ENCODE results near the gene CELF2.

The CELF2 gene

DNA sequence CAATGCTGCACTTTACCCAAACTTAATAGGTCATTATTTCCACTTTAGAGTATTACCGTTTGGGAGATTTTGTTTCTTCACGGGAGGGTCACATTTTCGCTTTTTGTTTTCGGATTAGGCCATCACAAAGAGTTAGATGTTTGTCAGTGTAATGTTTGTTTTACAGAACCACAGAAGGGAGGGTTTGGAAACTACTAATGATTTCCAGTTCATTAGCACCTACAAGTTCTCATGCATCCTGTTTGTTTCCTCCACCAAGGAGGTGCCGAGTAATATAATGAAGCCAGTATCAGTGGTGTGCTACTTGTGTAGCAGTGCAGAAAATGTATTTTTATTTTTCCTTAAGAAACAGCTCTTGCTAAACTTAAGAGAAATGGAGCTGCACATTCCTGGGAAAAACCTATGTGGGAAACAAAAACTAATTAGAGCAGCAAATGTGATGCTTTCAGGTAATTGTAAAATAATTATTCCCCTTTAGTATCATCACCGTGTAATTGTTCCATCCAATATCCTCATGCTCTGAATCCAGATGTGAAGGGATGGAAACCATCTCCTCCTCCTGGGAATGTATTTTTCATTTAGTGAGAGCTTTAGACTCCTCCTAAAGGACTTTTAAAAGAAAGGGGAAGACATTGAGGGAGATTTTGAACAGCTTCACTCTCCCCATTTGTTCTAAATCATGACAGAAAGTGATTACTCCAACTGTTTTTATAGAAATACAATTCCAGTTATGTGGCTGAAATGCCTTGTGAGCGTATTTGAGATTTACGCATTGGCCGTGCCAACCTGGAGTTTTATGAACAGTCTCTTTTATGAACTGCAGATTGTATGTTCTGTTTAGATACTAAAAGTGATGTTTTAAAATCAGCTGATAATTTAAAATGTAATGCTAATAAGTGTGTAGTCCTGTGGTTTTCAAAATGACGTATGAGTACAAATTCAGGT lies 5.6 kb downstream of the CELF2 start:
- no peak for DNase-seq (ENCODE audit: low read depth in 2 of 2)

DNA sequence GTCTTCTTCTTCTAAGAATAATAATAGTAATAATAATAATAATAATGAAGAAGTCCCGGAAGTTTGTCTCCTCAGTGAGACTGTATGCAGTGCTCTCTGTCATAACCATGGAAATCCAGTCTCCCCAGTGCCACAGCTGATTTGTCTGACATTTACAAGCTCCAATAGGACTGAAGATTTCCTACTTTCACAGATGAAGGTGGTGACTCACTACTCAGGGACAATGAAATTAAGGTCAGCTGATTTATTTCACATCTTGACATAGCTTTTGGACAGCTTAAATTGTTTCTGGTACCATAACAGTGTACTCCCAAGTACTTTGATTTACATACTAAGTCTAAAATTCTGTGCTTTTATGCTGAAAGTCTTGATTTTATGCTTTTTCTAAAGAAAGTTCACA lies 6.9 kb downstream of the CELF2 start:
- no peak for DNase-seq (ENCODE audit: low read depth in 2 of 2)

DNA sequence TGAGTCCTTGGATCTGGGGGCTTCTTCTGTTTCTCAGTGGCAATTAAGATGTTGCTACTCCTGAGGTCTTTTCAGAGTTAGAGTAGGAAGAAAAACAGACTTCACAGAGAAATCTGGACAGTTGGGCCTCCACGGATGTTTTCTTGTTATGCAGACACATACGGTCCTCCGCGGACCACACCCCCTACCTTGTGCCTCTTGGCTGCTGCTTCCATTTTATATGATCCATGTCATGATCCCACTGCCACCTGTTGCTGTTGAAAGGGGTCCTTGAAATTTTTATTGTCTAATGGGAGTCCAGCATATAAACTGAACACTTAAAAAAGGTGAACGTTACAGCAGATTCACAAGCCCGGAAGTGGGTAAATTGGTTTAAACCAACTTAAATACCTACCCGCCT lies 8.3 kb downstream of the CELF2 start:
- no peak for DNase-seq (ENCODE audit: low read depth in 2 of 2)

DNA sequence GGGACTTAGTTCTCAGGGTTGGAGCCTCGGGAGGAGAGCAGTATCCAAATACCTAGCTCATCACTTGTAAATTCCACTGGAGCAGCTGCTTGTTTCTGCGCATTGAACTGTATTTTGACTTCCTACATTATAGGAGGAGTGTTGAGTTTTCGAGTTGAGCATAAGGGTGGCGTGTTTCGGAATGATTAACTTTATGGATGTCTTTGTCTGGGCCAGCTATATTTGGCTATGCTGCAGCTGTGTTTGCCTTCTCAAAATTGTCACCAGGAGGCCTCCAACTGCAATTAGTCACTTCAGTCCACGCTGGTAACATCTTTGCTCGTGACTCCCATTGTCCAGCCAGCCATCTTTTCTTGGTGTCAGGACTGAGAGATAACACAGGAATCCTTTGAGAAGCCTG lies 9.1 kb downstream of the CELF2 start:
- DNase-seq (ENCODE audit: low read depth in 2 of 2) = no peak

DNA sequence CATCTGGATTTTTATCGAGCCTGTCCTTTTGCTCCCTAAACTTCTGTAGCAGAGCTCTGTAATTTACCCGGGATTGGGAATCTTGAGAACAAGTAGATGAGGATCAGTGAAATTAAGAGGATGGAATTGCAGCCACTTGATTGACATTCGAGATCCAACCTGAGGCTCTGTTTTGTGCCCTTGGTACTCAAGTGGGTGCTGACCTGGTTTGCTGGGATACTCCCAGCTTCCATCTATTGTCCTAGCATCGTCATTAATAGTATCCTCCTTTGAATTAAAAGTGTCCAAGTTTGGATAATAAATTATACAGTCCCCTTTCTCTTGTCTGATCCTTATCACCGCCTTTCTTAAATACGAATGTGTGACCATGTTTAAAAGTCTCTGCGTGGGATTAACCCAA lies 17.1 kb downstream of the CELF2 start:
- no peak for DNase-seq (ENCODE audit: low read depth in 2 of 2)

DNA sequence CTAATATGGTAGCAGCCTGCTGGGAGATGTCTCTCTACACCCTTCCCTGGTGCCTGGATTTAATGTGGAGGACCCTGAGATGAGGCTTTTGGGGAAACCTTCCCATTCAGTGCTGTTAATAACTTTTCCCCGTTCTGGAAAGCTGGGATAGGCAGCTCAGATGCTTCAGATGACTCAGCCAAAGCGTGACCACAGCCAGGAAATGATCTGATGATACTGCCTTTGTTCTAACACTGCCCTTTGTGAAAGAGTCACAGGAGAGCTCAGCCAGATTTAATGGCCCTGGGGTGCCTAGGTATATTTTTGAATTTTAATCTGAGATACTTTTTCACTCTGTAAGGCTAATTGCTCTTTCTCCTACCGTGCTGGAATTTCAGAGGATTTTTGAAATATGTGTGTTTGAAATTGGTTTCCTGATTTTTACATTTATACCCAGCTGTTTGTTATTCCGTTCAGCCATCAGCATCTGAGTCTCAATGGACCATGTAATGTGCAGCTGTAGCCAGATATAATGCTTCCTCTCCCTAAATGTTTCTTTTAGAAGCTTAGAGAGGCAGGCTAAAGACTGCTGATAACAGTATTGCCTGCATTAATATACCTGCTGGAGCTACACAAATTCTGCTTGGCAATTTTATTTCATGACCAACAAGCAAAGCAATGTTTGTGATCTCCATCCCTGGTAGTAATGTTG lies 17.8 kb downstream of the CELF2 start:
- no peak for DNase-seq (ENCODE audit: low read depth in 2 of 2)

DNA sequence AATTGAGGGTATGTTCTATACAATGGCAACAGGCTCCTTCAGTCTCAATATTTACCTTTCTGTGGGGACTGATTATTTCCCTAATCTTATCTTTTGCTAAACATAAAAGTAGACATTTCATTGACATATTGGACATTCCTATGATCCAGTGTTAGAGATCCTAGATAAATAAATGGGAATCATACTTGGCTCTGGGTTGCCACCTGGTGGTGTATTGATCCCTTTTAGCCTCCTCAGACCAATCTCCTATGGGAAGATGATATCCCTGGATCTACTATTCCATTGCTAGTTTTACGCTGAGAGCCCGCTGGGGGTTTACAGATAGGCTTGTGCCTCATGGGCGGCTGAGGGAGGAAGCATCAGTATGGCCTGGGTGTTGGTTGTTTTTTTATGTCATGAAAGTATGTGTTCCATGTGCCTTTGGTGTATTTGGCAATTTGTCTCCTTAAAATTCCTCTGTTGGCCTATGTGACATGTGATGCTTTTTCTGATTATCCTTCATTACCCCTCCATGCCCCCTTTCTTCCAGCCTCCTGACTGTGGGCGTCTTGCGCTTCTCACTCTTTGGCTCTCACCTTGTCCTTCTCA lies 18.8 kb downstream of the CELF2 start:
- no peak for DNase-seq (ENCODE audit: low read depth in 2 of 2)

DNA sequence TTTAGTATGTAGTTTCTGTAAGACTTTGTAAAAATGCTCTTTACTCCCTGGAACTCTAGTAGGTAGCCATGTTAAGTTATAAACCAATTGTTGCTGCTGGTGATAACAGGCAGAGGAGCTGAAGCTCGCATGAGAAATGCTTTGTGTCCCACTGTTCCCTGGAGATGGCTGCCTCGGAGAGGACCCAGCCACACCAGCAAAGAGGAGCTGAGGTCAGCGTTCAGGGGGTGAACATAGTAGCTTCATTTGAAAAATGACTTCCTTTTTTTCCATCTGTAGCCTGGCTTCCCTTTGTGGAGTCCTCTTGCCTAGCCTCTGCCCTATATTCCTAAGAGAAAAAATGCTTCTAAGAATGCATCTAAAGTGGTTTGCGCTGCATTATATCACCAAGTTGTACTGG lies 20.3 kb downstream of the CELF2 start:
- DNase-seq (ENCODE audit: low read depth in 2 of 2) = no peak

DNA sequence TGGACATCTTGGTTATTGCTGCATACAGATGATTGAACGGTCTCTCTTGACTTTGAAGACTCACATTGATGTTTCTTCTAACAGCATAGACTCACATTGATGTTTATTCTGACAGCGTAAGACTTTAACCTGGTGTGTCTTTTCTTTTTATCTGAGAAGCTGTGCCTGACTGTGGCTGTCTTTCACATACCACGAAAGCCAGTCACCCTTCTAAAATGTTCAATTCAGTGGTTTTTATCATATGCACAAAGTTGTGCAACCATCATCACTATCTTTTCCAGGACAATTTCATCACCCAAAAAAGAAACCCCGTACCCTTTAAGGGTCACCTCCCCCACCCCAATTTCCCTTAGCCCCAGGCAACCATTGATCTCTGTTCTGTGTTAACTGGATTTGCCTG lies 24.7 kb downstream of the CELF2 start:
- no peak for DNase-seq (ENCODE audit: low read depth in 2 of 2)

DNA sequence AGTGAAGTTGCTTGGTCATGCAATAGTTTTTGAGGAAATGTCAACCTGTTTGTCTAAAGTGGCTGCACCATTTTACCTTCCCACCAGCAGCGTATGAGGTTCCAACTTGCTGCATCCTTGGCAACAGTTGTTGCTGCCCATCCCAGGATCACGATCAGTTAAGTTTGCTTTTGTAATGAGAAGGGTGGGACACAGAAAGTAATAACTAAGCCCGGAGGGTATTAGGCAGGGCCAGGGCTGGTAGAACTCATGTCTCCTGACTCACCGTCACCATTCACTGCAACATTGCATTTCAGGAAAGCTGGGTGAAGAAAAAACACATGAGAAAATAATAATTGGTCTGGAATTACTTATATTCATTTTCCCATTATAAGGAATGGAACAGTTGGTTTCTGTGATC lies 25.4 kb downstream of the CELF2 start:
- no peak for DNase-seq (ENCODE audit: low read depth in 2 of 2)

DNA sequence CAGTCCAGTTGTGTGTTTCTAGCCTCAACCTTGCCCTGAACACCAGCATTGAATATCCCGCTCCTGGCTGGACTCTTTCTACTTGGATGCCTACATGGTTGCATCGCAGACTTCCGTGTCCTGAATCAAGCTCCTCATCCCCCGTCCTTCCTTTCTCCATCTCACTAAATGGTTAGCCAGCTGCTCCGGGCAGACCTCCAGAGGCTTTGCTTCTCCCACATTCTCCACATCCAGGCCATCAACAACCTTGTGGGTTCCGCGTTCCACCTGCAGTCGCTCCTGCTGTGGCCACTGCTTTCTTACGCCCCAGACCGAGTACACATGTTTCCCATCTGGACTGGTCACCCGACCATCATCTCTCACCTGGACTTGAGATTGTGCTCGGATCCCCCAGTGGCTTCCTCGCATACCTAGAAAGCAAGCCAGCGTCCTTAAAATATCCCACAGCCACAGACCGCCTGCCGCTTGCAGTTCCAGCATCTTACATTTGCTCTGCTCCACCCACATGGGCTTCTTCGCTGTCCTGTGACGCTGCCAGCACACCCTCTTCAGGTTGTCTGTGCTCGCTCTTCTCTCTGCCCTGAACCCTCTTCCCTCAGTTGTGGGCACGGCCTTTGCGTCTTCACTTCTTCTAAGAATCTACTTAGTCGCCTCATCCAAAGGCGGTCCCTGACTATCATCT lies 25.9 kb downstream of the CELF2 start:
- no peak for DNase-seq (ENCODE audit: low read depth in 2 of 2)

DNA sequence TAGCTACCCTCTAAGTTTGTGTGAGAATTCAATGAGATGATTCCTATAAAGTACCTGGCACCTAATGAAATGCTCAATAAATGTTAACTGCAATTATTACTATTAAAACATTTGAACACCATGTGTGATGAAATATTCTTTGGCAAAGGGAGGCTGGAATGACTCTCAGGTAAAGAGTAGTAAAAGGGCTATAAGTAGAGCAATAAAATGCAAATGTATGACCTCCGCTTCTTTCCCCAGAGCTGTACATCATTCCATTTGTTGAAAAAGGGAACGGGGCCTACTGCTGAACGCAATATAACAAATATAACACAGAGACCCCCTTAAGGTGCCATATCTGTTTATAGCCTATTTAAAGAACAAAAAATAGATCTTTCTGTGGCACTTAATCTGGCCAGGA lies 27.8 kb downstream of the CELF2 start:
- no peak for DNase-seq (ENCODE audit: low read depth in 2 of 2)

DNA sequence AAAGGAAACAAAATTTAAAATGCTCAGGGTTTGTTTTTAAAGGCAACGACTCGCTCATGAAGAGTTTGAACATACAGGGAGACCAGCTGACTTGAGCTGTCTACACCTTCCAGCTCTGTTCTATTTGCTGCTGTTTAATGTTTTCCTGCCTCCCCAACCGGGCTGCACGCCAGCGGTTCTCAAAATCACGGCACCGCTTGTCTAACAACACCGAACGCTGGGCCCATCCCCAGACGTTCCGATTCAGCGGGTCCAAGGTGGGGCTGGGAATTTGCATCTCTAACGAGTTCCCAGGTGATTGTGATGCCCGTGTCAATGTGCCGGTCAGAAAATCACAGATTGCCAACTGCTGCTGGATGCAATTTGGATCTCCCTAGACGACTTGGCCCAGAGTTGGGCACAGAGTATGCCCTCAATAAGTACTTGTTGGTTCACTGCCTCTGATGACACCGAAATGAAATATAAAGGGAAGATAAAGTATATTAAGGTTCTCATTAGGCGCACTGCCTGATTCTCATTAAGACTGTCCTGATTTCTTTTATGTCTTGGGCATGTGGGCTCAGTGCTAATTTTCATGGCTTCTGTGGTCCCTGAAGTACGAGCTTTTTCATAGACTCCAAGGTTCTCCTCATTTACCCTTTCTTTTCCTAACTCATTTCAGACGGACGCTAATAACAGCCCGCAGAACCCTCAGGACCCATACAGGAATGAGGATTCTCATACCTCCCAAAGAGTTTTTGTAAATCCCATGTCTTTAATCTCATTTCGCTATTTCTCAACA lies 28.5 kb downstream of the CELF2 start:
- DNase-seq (ENCODE audit: low read depth in 2 of 2) = no peak

DNA sequence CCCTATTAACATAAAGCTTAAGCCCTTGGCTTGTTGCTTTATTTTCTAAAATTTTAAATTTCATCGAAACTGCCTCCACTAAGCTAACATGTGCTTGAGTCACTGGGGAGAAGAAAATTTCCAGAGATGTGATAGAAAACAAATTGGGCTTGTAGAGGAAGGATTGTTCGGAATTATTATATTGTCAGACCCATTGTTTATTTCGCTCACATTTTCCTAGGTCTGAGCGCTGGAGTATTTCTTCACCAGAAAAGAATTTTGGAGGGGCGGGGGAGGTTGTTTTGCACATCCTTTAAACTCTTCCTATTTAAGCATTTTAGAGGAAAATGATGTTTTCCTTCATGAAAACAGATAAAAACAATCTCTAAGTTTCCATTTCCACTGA lies 29.1 kb downstream of the CELF2 start:
- DNase-seq (ENCODE audit: low read depth in 2 of 2) = no peak

DNA sequence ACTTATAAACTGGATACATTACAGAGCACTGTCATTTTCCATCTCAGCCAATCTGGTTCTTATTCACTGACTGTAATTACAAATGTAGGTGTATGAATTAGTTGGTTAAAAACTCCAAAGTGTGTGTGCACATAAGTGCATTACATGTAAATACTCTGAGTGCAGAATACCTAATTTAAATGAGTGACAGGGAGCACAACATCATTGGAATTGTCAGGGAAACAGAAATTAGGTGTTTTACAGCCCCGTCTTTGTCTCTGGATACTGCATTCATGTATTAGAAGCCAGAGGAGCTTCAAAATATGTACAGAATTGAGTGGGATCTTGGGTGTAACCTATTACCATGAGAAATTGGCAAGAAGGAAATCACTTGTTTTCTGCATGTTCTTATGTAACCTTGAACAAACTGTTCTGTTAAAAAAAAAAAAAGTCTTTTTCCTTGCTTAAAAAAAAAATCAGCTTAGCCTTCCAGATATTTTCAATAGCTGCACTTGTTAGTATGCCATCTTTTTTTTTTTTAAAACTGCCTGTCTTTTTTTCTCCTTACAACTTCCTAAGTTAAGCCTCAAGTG lies 31.1 kb downstream of the CELF2 start:
- DNase-seq (ENCODE audit: low read depth in 2 of 2) = no peak

DNA sequence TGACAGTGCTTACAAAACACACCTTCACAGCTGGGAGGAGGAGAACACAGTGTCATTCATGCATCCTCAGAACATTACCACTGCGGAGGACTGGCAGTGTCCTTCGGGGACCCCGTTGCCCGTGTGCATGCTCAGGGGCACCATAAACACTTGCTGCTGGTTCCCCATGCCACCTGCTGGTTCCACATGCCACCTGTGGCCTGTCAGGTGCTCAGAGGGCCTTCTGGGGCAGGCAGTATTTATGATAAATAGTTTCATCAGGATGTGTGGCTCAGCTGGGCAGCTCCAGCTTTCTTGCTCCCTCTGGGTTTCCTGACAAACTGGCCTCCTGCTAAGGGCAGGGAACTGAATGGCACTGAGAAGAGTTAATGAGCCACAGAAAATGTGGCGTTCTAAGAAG lies 32.1 kb downstream of the CELF2 start:
- no peak for DNase-seq (ENCODE audit: low read depth in 2 of 2)

DNA sequence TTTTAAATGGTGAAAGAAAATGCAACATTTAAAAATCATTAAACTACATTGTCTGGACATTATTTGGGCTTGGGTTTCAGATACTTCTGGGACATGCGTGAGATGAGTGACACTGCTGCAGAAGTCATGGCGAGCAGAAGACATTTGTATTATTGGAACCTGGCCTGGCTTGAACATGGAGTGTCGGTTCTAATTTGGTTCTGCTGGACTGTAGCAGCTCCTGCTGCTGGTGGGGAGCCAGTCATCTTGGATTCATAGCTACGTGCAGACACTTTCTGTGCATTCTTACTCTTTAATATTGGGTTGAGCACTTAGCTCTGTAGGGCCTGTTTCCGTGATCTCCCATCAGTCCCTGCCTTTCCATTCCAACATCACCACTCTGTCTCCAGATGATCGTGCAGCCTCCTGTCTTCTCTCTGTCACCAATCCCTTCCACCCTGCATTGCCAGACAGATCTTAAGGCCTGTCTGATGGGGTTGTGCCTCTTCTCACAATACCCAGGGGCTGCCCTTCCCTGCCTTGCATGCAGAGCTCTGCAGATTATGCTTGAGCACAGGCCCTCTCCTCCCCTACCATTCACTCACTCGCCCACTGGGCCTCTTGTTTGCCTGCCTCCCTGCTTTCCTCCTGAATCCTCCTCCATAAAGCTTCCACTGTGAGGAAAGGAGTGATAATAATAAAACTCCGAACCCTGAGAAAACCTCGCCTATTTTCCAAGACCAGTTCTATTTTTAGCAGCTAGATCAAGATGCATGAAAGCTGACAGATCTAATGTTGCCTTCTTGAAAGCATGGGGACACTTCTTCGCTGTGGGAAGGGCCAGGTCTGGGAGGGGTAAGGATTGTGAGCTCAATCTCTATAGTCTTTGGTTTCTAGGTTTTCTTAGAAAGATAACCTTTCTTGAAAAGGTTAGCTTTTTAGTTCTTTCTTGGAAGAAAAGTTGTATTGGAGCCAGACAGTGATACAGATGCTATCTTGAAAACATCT lies 32.9 kb downstream of the CELF2 start:
- DNase-seq (ENCODE audit: low read depth in 2 of 2) = no peak

DNA sequence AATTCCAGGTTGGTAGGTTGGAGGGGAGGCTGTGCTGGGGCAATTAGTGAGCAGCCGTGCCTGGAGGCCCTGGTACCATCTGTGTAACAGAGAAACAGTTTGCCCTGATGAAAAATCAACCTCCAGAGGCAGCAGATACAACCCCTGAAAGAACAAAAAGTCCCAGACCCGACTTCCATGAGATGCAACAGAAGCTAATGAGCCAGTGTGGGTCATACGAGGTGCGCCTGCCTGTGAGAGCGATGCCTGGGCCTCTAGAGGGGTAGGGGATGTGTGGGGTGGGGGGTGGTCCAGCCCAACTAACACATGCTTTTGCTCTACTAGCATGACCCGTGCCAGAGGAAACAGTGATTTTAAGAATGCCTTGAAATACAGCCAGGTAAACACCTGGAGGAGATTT lies 39.3 kb downstream of the CELF2 start:
- DNase-seq (ENCODE audit: low read depth in 2 of 2) = no peak

DNA sequence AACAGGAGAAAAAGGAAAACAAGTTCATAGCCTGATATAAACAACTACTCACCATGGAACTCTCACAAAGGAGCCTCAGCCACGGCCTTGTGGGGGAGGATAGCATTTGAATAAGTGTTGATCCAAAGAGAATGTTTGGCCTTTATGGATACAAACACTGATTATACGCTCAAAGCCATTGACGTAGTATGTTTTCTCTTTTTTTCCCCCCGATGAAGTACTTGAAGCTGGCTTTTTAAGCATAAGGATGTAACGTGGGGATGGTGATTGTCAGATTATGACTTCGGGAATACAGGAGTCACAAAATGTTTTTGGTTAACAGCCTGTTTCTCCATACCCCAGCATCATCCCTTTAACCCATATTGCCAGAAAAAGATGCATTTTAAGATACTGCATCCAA lies 39.8 kb downstream of the CELF2 start:
- DNase-seq (ENCODE audit: low read depth in 2 of 2) = no peak

DNA sequence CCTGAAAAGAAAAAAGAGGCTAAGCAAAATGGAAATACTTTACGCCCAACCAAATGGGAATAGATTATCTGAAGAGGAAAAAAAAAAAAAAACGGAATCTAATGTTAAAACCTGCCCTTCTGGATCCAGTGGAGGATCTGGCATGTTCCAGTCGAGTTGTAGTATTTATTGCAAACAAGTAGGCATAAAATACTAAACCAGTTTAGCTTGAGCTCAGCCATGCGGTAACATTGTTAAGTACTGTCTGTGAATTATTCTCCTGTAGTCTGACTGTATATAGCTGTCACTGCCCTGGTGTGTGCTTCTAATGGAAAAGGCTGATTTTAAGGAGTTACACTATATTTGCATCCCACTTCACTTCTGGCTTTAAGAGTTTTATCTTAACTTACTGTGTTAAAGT lies 40.3 kb downstream of the CELF2 start:
- no peak for DNase-seq (ENCODE audit: low read depth in 2 of 2)

All from activated CD8-positive, alpha-beta memory T cell treated with anti-CD3 and anti-CD28 coated beads for 4 hours (primary cell).